SK-N-SH treated with all-trans-retinoic acid at 6 μM for 48 hours (cell line): Measurements from ENCODE around the gene LCORL.

ENCODE experiments used
- ATAC-seq: fragments of 200-7000 bp; cut with Tn5 transposase; 3 replicates; pipeline ENCODE4 v1.9.1; 2020; ENCODE audit warnings: mild to moderate bottlenecking, moderate library complexity
- ARNTL ChIP-seq: fragments of 450-650 bp; formaldehyde crosslinking; IDR thresholded peaks from 2 replicates; pipeline ENCODE4 v1.5.0; 2020; ENCODE audit warnings: low read depth, mild to moderate bottlenecking, moderate library complexity, borderline replicate concordance
- BACH2 ChIP-seq: fragments of 250-450 bp; sonication (Bioruptor Pico); IDR thresholded peaks from 2 replicates; pipeline ENCODE4 v1.9.0; 2021; ENCODE audit warnings: mild to moderate bottlenecking, borderline replicate concordance
- CSDC2 ChIP-seq: fragments of 250-450 bp; sonication (Bioruptor Pico); IDR thresholded peaks from 2 replicates; pipeline ENCODE4 v1.5.0; 2020; ENCODE audit warnings: mild to moderate bottlenecking, moderate library complexity
- CSRNP3 ChIP-seq: fragments of 250-450 bp; sonication (Bioruptor Pico); IDR thresholded peaks from 2 replicates; pipeline ENCODE4 v1.5.1; 2021; ENCODE audit warnings: mild to moderate bottlenecking, moderate library complexity
- ESRRG ChIP-seq: fragments of 250-450 bp; sonication (Bioruptor Pico); IDR thresholded peaks from 2 replicates; pipeline ENCODE4 v1.6.1; 2021; ENCODE audit warnings: mild to moderate bottlenecking
- GLIS3 ChIP-seq: fragments of 250-450 bp; sonication (Bioruptor Pico); IDR thresholded peaks from 2 replicates; pipeline ENCODE4 v1.5.0; 2020; ENCODE audit warnings: mild to moderate bottlenecking, moderate library complexity
- ISL1 ChIP-seq: fragments of 250-450 bp; sonication (Bioruptor Pico); IDR thresholded peaks from 2 replicates; pipeline ENCODE4 v2.1.2; 2022; ENCODE audit warnings: mild to moderate bottlenecking, moderate library complexity
- OSR1 ChIP-seq: fragments of 250-450 bp; sonication (Bioruptor Pico); IDR thresholded peaks from 2 replicates; pipeline ENCODE4 v1.8.0; 2022; ENCODE audit warnings: moderate library complexity, mild to moderate bottlenecking, inconsistent platforms
- POU6F1 ChIP-seq: fragments of 250-450 bp; sonication (Bioruptor Pico); IDR thresholded peaks from 2 replicates; pipeline ENCODE4 v1.8.0; 2021; ENCODE audit warnings: low read depth, mild to moderate bottlenecking, moderate library complexity, borderline replicate concordance
- PPARA ChIP-seq: fragments of 250-450 bp; sonication (Bioruptor Pico); IDR thresholded peaks from 2 replicates; pipeline ENCODE4 v1.5.0; 2020; ENCODE audit warnings: mild to moderate bottlenecking, borderline replicate concordance
- RARB ChIP-seq: fragments of 250-450 bp; sonication (Bioruptor Pico); IDR thresholded peaks from 2 replicates; pipeline ENCODE4 v1.8.0; 2021; ENCODE audit warnings: mild to moderate bottlenecking, moderate library complexity
- SNAI2 ChIP-seq: fragments of 250-450 bp; sonication (Bioruptor Pico); IDR thresholded peaks from 2 replicates; pipeline ENCODE4 v1.5.0; 2020; ENCODE audit warnings: mild to moderate bottlenecking, moderate library complexity
- TCF4 ChIP-seq: fragments of 250-450 bp; sonication (Bioruptor Pico); IDR thresholded peaks from 2 replicates; pipeline ENCODE4 v1.8.0; 2021; ENCODE audit warnings: mild to moderate bottlenecking, moderate library complexity, borderline replicate concordance
- TOX ChIP-seq: fragments of 250-450 bp; sonication (Bioruptor Pico); IDR thresholded peaks from 2 replicates; pipeline ENCODE4 v1.8.0; 2021; ENCODE audit warnings: mild to moderate bottlenecking, moderate library complexity, borderline replicate concordance
- ZC3H10 ChIP-seq: fragments of 250-450 bp; sonication (Bioruptor Pico); IDR thresholded peaks from 2 replicates; pipeline ENCODE4 v1.5.1; 2021; ENCODE audit warnings: mild to moderate bottlenecking, moderate library complexity
- ZFP3 ChIP-seq: fragments of 250-450 bp; sonication (Bioruptor Pico); IDR thresholded peaks from 2 replicates; pipeline ENCODE4 v1.5.0; 2020; ENCODE audit warnings: mild to moderate bottlenecking, moderate library complexity
- ZFP30 ChIP-seq: fragments of 450-650 bp; formaldehyde crosslinking; IDR thresholded peaks from 2 replicates; pipeline ENCODE4 v1.5.0; 2022; ENCODE audit warnings: mild to moderate bottlenecking, moderate library complexity
- ZNF565 ChIP-seq: fragments of 450-650 bp; formaldehyde crosslinking; conservative IDR thresholded peaks from 2 replicates; pipeline ENCODE4 v1.5.0; 2020; ENCODE audit warnings: low read depth, mild to moderate bottlenecking, moderate library complexity
- ZNF70 ChIP-seq: fragments of 450-650 bp; formaldehyde crosslinking; IDR thresholded peaks from 2 replicates; pipeline ENCODE4 v1.5.0; 2020; ENCODE audit warnings: mild to moderate bottlenecking, moderate library complexity
- ZNF8 ChIP-seq: fragments of 450-650 bp; formaldehyde crosslinking; IDR thresholded peaks from 2 replicates; pipeline ENCODE4 v1.5.0; 2020; ENCODE audit warnings: mild to moderate bottlenecking, moderate library complexity
- TF ChIP-seq, protein P1 (sequence below): fragments of 250-450 bp; sonication (Bioruptor Pico); IDR thresholded peaks from 2 replicates; pipeline ENCODE4 v1.5.0; 2020; ENCODE audit warnings: mild to moderate bottlenecking, moderate library complexity
- TF ChIP-seq, protein P2 (sequence below): fragments of 250-450 bp; sonication (Bioruptor Pico); IDR thresholded peaks from 2 replicates; pipeline ENCODE4 v1.5.1; 2020; ENCODE audit warnings: low read depth, mild to moderate bottlenecking, moderate library complexity
- TF ChIP-seq, protein P3 (sequence below): fragments of 250-450 bp; sonication (Bioruptor Pico); IDR thresholded peaks from 2 replicates; pipeline ENCODE4 v1.8.0; 2020; ENCODE audit warnings: mild to moderate bottlenecking, moderate library complexity, borderline replicate concordance

The LCORL gene

GRCh38 chr4:18014269-18014668 lies 7.3 kb downstream of the LCORL start:
- TF ChIP-seq TCF4 (CRISPR knock-in tag), result peak; percentile 35; the same call in 1 of the 2 replicates
- peak; percentile 51; the same call in 1 of the 2 replicates for TF ChIP-seq ISL1 (CRISPR knock-in tag)
- TF ChIP-seq PPARA, result no peak

GRCh38 chr4:18012807-18013462 lies 8.6 kb downstream of the LCORL start:
- ATAC-seq, result no peak
- TF ChIP-seq ISL1 (CRISPR knock-in tag) (peak; percentile 38; the same call in 1 of the 2 replicates), GLIS3 (CRISPR knock-in tag) (no peak), BACH2 (no peak), TCF4 (CRISPR knock-in tag) (peak; percentile 88), ESRRG (CRISPR knock-in tag) (peak; percentile 58; the same call in 1 of the 2 replicates), ZFP3 (CRISPR knock-in tag) (no peak), PPARA (no peak), OSR1 (CRISPR knock-in tag) (no peak), ZNF70 (CRISPR knock-in tag) (no peak), ZC3H10 (CRISPR knock-in tag) (no peak), SNAI2 (CRISPR knock-in tag) (no peak), CSRNP3 (CRISPR knock-in tag) (no peak), ARNTL (CRISPR knock-in tag) (no peak), ZFP30 (no peak), RARB (no peak), ZNF565 (CRISPR knock-in tag) (no peak), ZNF8 (CRISPR knock-in tag) (0 out of 2 replicates have a peak, but pooled peaks have one; percentile 4), TOX (CRISPR knock-in tag) (no peak), POU6F1 (CRISPR knock-in tag) (no peak), CSDC2 (CRISPR knock-in tag) (no peak)
- TF ChIP-seq, protein P1, sequence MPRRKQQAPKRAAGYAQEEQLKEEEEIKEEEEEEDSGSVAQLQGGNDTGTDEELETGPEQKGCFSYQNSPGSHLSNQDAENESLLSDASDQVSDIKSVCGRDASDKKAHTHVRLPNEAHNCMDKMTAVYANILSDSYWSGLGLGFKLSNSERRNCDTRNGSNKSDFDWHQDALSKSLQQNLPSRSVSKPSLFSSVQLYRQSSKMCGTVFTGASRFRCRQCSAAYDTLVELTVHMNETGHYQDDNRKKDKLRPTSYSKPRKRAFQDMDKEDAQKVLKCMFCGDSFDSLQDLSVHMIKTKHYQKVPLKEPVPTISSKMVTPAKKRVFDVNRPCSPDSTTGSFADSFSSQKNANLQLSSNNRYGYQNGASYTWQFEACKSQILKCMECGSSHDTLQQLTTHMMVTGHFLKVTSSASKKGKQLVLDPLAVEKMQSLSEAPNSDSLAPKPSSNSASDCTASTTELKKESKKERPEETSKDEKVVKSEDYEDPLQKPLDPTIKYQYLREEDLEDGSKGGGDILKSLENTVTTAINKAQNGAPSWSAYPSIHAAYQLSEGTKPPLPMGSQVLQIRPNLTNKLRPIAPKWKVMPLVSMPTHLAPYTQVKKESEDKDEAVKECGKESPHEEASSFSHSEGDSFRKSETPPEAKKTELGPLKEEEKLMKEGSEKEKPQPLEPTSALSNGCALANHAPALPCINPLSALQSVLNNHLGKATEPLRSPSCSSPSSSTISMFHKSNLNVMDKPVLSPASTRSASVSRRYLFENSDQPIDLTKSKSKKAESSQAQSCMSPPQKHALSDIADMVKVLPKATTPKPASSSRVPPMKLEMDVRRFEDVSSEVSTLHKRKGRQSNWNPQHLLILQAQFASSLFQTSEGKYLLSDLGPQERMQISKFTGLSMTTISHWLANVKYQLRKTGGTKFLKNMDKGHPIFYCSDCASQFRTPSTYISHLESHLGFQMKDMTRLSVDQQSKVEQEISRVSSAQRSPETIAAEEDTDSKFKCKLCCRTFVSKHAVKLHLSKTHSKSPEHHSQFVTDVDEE (CRISPR knock-in tag), result peak; percentile 79; the same call in 1 of the 2 replicates
- TF ChIP-seq, protein P2, sequence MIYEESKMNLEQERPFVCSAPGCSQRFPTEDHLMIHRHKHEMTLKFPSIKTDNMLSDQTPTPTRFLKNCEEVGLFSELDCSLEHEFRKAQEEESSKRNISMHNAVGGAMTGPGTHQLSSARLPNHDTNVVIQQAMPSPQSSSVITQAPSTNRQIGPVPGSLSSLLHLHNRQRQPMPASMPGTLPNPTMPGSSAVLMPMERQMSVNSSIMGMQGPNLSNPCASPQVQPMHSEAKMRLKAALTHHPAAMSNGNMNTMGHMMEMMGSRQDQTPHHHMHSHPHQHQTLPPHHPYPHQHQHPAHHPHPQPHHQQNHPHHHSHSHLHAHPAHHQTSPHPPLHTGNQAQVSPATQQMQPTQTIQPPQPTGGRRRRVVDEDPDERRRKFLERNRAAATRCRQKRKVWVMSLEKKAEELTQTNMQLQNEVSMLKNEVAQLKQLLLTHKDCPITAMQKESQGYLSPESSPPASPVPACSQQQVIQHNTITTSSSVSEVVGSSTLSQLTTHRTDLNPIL (CRISPR knock-in tag), result no peak
- TF ChIP-seq, protein P3, sequence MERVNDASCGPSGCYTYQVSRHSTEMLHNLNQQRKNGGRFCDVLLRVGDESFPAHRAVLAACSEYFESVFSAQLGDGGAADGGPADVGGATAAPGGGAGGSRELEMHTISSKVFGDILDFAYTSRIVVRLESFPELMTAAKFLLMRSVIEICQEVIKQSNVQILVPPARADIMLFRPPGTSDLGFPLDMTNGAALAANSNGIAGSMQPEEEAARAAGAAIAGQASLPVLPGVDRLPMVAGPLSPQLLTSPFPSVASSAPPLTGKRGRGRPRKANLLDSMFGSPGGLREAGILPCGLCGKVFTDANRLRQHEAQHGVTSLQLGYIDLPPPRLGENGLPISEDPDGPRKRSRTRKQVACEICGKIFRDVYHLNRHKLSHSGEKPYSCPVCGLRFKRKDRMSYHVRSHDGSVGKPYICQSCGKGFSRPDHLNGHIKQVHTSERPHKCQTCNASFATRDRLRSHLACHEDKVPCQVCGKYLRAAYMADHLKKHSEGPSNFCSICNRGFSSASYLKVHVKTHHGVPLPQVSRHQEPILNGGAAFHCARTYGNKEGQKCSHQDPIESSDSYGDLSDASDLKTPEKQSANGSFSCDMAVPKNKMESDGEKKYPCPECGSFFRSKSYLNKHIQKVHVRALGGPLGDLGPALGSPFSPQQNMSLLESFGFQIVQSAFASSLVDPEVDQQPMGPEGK, result no peak

More at GRCh38 chr4:18014269-18014668, 7.3 kb downstream of the LCORL start:
- no peak for ATAC-seq
